AG04450 (cell line): Measurements from ENCODE around the gene ACAP3. TPM values are rescaled to one million over a fixed set of nuclear protein-coding genes. Genes with fewer than 3 reads are reported as not detected.

Experiments
- CTCF ChIA-PET: fragments of 300-600, 350-600 bp; formaldehyde crosslinking; extraction: SDS; loops from one replicate; lab custom pipeline; 2022; ENCODE audit warnings: antibody characterized with exemption, inconsistent platforms; lab: Charles Lee
- POLR2A ChIA-PET: fragments of 350-600 bp; formaldehyde crosslinking; extraction: SDS; loops from one replicate; lab custom pipeline; 2021; ENCODE audit warnings: antibody characterized with exemption, inconsistent platforms; lab: Yijun Ruan, JAX
- DNase-seq: peaks from one replicate; pipeline ENCODE4 v3.0.0-alpha.2; 2011; ENCODE audit warnings: low read depth, low spot score
- H3K27ac ChIP-seq: one replicate; pipeline ENCODE4 v1.5.1; 2012; ENCODE audit warnings: low read depth, low read length, control low read depth
- H3K27me3 ChIP-seq: one replicate; pipeline ENCODE4 v1.6.0; 2012; ENCODE audit warnings: low read length; ENCODE audit not compliant: control insufficient read depth, insufficient read depth
- H3K4me3 ChIP-seq: 2 replicates; pipeline ENCODE4 v1.5.1; 2011; ENCODE audit warnings: mild to moderate bottlenecking, low read depth, low read length, control low read depth
- H3K9me3 ChIP-seq: 2 replicates; pipeline ENCODE4 v1.5.1; 2012; ENCODE audit warnings: low read length; ENCODE audit not compliant: control insufficient read depth, insufficient read depth
- polyA plus RNA-seq: library from polyadenylated mRNA; depleted of rRNA; stranded (reverse); fragments of >200 nt; gene quantifications from 2 replicates; pipeline ENCODE4 v1.2.3, GENCODE V29; 2011
- TF ChIP-seq, protein P1 (sequence below): IDR thresholded peaks from 2 replicates; pipeline ENCODE4 v1.5.1; 2011; ENCODE audit warnings: low read depth, low read length, control low read depth, inconsistent platforms

The ACAP3 gene
- polyA plus RNA-seq, 1 experiment, result 17.5 TPM

DNA sequence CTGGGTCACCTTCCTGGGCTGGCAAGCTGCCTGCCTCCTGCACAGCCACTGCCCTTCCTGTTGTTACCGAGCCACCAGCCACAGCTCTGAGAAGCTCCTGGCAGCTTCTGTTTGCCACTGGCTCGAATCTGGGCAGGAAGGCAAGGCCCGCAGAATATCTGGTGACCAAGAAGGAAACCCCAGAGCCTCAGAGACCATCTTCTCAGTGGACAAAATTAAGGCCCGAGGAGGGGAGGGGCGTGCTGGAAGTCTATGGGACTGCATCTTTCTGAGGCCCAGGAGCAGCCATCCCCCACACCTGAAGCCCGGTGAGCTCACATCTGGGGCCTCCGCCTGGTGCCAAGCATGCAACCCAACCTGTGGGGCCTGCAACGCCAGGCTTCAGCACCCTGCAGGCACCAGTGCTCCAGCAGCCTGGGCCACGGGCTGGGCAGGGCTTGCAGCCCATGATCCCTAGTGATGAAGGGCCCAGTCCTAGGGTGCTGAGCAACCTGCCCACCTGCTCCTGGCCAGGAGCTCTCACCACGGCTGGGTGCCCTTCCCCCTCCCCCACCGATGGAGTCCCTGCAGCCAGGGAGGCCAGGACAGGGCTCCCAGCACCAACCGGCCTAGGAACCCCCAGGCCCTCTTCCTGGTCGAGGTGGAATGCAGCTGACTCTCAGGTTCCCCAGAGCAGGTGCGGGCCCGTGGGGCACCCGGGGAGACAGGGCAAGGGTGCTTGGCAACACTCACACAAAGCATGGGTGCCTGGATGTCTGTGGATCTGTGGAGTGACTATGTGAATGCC, 17.8 kb upstream of the ACAP3 start:
- no peaks in the 10 kb centered on the region for H3K27me3 ChIP-seq
- peaks cover 11% of the 10 kb centered on the region; the same call in 1 of the 2 replicates for H3K9me3 ChIP-seq
- DNase-seq, result no peak
- POLR2A ChIA-PET, result no interaction called here
- CTCF ChIA-PET, result interaction anchor here (1.2 kb wide), 1 partner anchor 46 kb away, joined by 3 read pairs; no protein-coding TSS in a partner anchor
- H3K4me3 ChIP-seq, result peak overlapping the region; percentile 86
- TF ChIP-seq, protein P1, sequence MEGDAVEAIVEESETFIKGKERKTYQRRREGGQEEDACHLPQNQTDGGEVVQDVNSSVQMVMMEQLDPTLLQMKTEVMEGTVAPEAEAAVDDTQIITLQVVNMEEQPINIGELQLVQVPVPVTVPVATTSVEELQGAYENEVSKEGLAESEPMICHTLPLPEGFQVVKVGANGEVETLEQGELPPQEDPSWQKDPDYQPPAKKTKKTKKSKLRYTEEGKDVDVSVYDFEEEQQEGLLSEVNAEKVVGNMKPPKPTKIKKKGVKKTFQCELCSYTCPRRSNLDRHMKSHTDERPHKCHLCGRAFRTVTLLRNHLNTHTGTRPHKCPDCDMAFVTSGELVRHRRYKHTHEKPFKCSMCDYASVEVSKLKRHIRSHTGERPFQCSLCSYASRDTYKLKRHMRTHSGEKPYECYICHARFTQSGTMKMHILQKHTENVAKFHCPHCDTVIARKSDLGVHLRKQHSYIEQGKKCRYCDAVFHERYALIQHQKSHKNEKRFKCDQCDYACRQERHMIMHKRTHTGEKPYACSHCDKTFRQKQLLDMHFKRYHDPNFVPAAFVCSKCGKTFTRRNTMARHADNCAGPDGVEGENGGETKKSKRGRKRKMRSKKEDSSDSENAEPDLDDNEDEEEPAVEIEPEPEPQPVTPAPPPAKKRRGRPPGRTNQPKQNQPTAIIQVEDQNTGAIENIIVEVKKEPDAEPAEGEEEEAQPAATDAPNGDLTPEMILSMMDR, result no peak
- no peak overlapping the region for H3K27ac ChIP-seq

DNA sequence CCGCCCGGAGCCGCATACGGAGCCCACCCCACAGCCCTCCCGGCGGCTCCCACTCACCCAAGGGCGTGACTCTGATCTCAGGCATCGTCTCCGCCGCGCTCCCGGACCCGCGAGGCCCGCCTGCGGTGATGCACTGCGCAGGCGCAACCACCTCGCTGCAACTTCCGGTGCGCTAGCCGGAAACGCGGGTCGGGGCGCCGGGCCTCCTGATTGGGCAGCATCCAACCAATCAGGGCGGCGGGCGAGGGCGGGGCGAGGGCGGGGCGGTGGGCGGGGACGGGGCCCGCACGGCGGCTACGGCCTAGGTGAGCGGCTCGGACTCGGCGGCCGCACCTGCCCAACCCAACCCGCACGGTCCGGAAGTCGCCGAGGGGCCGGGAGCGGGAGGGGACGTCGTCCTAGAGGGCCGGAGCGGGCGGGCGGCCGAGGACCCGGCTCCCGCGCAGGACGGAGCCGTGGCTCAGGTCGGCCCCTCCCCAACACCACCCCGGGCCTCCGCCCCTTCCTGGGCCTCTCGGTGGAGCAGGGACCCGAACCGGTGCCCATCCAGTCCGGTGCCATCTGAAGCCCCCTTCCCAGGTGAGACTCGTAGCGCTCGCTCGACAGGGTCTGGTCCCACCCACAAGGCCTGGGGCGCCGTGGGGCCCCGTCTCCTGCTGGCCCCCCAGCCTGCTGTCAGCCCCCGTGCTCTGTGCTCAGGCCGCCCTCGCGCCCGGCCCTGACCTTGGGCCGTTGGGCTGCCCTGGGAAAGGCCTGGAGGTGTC, 17.0 kb upstream of the ACAP3 start, which contains the start of the genes CPTP and INTS11:
CPTP (plus strand) TSS at position 279 of the 764 bp plus-strand sequence. CDS start 2,109 bp downstream, outside the sequence.
INTS11 (minus strand) TSS at position 137 of the 764 bp plus-strand sequence; CDS start at position 85, 52 bp downstream.
- ChIA-PET CTCF (interaction anchor here (1.2 kb wide), 1 partner anchor 47 kb away, joined by 3 read pairs; no protein-coding TSS in a partner anchor), POLR2A (no interaction called here)
- Histone ChIP-seq H3K4me3 (peak within 1 kb of the TSS; percentile 86), H3K9me3 (peaks cover 4% of the 10 kb centered on the region; the same call in 1 of the 2 replicates), H3K27me3 (no peaks in the 10 kb centered on the region), H3K27ac (no peak within 1 kb of the TSS)
- peak; percentile 73 for DNase-seq
- TF ChIP-seq, protein P1, result no peak

DNA sequence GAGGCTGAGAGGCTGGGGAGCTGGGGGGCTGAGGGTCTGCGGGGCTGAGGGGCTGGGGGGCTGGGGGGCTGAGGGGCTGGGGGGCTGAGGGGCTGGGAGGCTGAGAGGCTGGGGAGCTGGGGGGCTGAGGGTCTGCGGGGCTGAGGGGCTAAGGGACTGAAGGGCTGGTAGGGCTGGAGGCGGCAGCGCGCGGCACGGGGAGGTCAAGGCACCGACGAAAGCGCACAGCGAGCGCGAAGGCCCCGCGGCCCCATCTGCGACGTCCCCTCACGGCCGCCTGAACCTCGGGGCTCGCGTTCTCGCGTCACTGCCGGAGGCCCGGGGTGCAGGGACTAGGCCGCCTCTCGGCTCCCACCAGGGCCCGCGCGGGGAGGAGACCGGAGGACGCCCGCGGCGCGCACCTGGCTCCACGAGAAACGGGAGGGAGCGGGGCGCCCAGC, 16.4 kb upstream of the ACAP3 start:
- no peak for DNase-seq
- ChIA-PET POLR2A (no interaction called here), CTCF (interaction anchor here (1.0 kb wide), 1 partner anchor 292 kb away, joined by 3 read pairs; no protein-coding TSS in a partner anchor)
- Histone ChIP-seq H3K9me3 (no peaks in the 10 kb centered on the region; the same call in 1 of the 2 replicates), H3K4me3 (peak overlapping the region; percentile 86), H3K27me3 (no peaks in the 10 kb centered on the region), H3K27ac (no peak overlapping the region)
- TF ChIP-seq, protein P1, result no peak

DNA sequence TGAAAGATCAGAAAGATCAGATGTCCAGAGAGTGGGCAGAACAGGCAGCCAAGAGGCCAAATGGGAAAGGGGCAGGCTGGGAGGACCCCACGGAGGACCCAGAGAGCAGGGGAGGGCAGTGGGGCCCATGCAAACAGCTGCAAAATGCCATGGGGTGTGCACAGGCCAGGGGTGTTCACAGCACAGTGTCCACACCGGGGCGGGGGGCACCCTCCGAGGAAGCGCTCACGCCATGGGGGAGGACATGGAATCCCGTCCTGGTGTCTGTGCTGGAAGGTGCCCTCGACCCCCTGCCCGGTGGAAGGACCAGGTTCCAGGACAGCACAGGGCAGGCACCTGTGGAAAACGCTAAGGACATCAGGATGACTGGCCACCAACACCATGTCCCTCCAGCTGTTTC, 15.2 kb upstream of the ACAP3 start:
- no peak overlapping the region for H3K27ac ChIP-seq
- 0 out of 2 replicates have a peak overlapping the region, but pooled peaks have one; percentile 4 for H3K4me3 ChIP-seq
- no peak for DNase-seq
- ChIA-PET CTCF (interaction anchor here (1.0 kb wide), 1 partner anchor 291 kb away, joined by 3 read pairs; no protein-coding TSS in a partner anchor), POLR2A (no interaction called here)
- H3K27me3 ChIP-seq, result no peaks in the 10 kb centered on the region
- H3K9me3 ChIP-seq, result no peaks in the 10 kb centered on the region; the same call in 1 of the 2 replicates
- TF ChIP-seq, protein P1, result no peak
